HepG2 (cell line): ENCODE measurements around the gene EYA3. TPM values are rescaled to one million over a fixed set of nuclear protein-coding genes. Genes with fewer than 3 reads are reported as not detected.

Experiments used
- ZFYVE20 ChIP-seq: sonication (generic); formaldehyde crosslinking; IDR thresholded peaks from 2 replicates; pipeline ENCODE4 v1.8.0; 2023; ENCODE audit warnings: low read depth, mild to moderate bottlenecking, moderate library complexity, missing genetic modification reagents, borderline replicate concordance
- ZNF124 ChIP-seq: sonication (generic); formaldehyde crosslinking; IDR thresholded peaks from 2 replicates; pipeline ENCODE4 v1.4.0; 2020; ENCODE audit warnings: missing genetic modification reagents
- ZNF263 ChIP-seq: sonication (generic); formaldehyde crosslinking; IDR thresholded peaks from 2 replicates; pipeline ENCODE4 v1.4.0; 2020; ENCODE audit warnings: missing genetic modification reagents
- ZNF614 ChIP-seq: IDR thresholded peaks from 2 replicates; pipeline ENCODE4 v1.6.1; 2018; ENCODE audit warnings: missing biosample characterization, missing genetic modification reagents, inconsistent platforms, borderline replicate concordance
- ZNF709 ChIP-seq: sonication (generic); formaldehyde crosslinking; IDR thresholded peaks from 2 replicates; pipeline ENCODE4 v1.5.0; 2020; ENCODE audit warnings: mild to moderate bottlenecking, missing genetic modification reagents
- polyA plus RNA-seq, 8 experiments: library from polyadenylated mRNA; depleted of rRNA in 3 of 8; stranded (reverse) in 7 of 8; unstranded in 1 of 8; fragments of >200 nt; fragmentation: Illumina TruSeq in 4 of 8; extraction: Trizol in 4 of 8; gene quantifications; 2 replicates each; pipeline versions ENCODE4 v1.2.1 to v1.2.3, GENCODE V29; 2011 to 2016; ENCODE audit warnings: low read depth in 4 of 8, missing spikeins in 1 of 8, mixed read lengths in 1 of 8; ENCODE audit not compliant: insufficient read depth in 1 of 8
- total RNA-seq, 5 experiments: library from RNA; depleted of rRNA; stranded (reverse); fragments of >200 nt; fragmentation: Illumina TruSeq; extraction: Trizol; gene quantifications; 2 replicates each; pipeline ENCODE4 v1.2.3, GENCODE V29; 2016; ENCODE audit warnings: low read depth in 1 of 5
- TF ChIP-seq, protein P1 (sequence below): sonication (generic); formaldehyde crosslinking; IDR thresholded peaks from 2 replicates; pipeline ENCODE4 v1.5.0; 2020; ENCODE audit warnings: mild to moderate bottlenecking, missing genetic modification reagents, borderline replicate concordance
- TF ChIP-seq, protein P2 (sequence below): sonication (generic); formaldehyde crosslinking; IDR thresholded peaks from 2 replicates; pipeline ENCODE4 v1.9.0; 2022; ENCODE audit warnings: missing genetic modification reagents, mild to moderate bottlenecking, borderline replicate concordance

The EYA3 gene
- total and polyA plus RNA-seq, 2 of the 13 experiments (the other 11 are each of a cell fraction or from before 2014, with no cell fraction given): 13.9 to 19.7 TPM

DNA sequence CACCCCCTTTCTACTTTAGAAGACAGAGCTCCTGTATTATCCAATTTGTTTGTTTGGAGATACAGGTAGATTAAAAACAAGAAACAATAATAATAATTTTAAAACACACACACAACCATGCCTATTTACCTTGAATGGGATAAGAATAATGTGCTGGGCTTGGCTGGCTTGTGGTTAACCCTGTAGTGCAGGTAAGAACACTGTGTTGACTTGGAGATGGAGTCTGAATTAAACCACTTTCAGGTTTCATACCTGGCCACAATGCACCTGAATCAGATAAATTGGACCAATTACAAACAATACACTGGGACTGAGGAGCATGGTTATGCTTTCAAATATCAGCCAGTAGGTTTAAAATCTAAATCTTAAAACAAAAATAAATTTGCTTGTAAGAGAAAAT is 60.8 kb downstream of the EYA3 start (continued):
- TF ChIP-seq, protein P1, sequence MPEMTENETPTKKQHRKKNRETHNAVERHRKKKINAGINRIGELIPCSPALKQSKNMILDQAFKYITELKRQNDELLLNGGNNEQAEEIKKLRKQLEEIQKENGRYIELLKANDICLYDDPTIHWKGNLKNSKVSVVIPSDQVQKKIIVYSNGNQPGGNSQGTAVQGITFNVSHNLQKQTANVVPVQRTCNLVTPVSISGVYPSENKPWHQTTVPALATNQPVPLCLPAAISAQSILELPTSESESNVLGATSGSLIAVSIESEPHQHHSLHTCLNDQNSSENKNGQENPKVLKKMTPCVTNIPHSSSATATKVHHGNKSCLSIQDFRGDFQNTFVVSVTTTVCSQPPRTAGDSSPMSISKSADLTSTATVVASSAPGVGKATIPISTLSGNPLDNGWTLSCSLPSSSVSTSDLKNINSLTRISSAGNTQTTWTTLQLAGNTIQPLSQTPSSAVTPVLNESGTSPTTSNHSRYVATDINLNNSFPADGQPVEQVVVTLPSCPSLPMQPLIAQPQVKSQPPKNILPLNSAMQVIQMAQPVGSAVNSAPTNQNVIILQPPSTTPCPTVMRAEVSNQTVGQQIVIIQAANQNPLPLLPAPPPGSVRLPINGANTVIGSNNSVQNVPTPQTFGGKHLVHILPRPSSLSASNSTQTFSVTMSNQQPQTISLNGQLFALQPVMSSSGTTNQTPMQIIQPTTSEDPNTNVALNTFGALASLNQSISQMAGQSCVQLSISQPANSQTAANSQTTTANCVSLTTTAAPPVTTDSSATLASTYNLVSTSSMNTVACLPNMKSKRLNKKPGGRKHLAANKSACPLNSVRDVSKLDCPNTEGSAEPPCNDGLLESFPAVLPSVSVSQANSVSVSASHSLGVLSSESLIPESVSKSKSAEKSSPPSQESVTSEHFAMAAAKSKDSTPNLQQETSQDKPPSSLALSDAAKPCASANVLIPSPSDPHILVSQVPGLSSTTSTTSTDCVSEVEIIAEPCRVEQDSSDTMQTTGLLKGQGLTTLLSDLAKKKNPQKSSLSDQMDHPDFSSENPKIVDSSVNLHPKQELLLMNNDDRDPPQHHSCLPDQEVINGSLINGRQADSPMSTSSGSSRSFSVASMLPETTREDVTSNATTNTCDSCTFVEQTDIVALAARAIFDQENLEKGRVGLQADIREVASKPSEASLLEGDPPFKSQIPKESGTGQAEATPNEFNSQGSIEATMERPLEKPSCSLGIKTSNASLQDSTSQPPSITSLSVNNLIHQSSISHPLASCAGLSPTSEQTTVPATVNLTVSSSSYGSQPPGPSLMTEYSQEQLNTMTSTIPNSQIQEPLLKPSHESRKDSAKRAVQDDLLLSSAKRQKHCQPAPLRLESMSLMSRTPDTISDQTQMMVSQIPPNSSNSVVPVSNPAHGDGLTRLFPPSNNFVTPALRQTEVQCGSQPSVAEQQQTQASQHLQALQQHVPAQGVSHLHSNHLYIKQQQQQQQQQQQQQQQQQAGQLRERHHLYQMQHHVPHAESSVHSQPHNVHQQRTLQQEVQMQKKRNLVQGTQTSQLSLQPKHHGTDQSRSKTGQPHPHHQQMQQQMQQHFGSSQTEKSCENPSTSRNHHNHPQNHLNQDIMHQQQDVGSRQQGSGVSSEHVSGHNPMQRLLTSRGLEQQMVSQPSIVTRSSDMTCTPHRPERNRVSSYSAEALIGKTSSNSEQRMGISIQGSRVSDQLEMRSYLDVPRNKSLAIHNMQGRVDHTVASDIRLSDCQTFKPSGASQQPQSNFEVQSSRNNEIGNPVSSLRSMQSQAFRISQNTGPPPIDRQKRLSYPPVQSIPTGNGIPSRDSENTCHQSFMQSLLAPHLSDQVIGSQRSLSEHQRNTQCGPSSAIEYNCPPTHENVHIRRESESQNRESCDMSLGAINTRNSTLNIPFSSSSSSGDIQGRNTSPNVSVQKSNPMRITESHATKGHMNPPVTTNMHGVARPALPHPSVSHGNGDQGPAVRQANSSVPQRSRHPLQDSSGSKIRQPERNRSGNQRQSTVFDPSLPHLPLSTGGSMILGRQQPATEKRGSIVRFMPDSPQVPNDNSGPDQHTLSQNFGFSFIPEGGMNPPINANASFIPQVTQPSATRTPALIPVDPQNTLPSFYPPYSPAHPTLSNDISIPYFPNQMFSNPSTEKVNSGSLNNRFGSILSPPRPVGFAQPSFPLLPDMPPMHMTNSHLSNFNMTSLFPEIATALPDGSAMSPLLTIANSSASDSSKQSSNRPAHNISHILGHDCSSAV (CRISPR knock-in tag): no peak
- TF ChIP-seq ZFYVE20 (CRISPR knock-in tag) (no peak), ZNF709 (CRISPR knock-in tag) (no peak), ZNF614 (no peak), ZNF263 (CRISPR knock-in tag) (no peak), ZNF124 (CRISPR knock-in tag) (no peak)
- TF ChIP-seq, protein P2, sequence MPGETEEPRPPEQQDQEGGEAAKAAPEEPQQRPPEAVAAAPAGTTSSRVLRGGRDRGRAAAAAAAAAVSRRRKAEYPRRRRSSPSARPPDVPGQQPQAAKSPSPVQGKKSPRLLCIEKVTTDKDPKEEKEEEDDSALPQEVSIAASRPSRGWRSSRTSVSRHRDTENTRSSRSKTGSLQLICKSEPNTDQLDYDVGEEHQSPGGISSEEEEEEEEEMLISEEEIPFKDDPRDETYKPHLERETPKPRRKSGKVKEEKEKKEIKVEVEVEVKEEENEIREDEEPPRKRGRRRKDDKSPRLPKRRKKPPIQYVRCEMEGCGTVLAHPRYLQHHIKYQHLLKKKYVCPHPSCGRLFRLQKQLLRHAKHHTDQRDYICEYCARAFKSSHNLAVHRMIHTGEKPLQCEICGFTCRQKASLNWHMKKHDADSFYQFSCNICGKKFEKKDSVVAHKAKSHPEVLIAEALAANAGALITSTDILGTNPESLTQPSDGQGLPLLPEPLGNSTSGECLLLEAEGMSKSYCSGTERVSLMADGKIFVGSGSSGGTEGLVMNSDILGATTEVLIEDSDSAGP (CRISPR knock-in tag): no peak
